ENCODE results near the gene KCNAB2.

Gene KCNAB2

GRCh38 chr1:6045561-6045960, at the start of gene KCNAB2:
KCNAB2 (plus strand) TSS chr1:6045888; CDS start chr1:6051537, 5,649 bp downstream.
- no peak for DNase-seq (ENCODE audit: low read depth)

- DNase-seq (ENCODE audit: low read depth) = no peak
Measured at GRCh38 chr1:5996641-5997270, 48.9 kb upstream of the KCNAB2 start.

GRCh38 chr1:5997316-5997715, 48.4 kb upstream of the KCNAB2 start:
- DNase-seq (ENCODE audit: low read depth) = no peak

- DNase-seq (ENCODE audit: low read depth) = no peak
Measured at GRCh38 chr1:5998051-5998905, 47.4 kb upstream of the KCNAB2 start.

GRCh38 chr1:5998906-5999301, 46.8 kb upstream of the KCNAB2 start:
- DNase-seq (ENCODE audit: low read depth) = no peak

GRCh38 chr1:5999711-6000443, 45.8 kb upstream of the KCNAB2 start:
- no peak for DNase-seq (ENCODE audit: low read depth)

GRCh38 chr1:6000444-6001288, 45.0 kb upstream of the KCNAB2 start:
- DNase-seq (ENCODE audit: low read depth) = no peak

GRCh38 chr1:6001992-6002576, 43.6 kb upstream of the KCNAB2 start:
- no peak for DNase-seq (ENCODE audit: low read depth)

- no peak for DNase-seq (ENCODE audit: low read depth)
Measured at GRCh38 chr1:6002714-6003501, 42.8 kb upstream of the KCNAB2 start.

- DNase-seq (ENCODE audit: low read depth) = no peak
Measured at GRCh38 chr1:6003568-6004411, 41.9 kb upstream of the KCNAB2 start.

GRCh38 chr1:6004412-6005123, 41.1 kb upstream of the KCNAB2 start:
- no peak for DNase-seq (ENCODE audit: low read depth)

GRCh38 chr1:6005276-6005917, 40.3 kb upstream of the KCNAB2 start:
- DNase-seq (ENCODE audit: low read depth) = no peak

- DNase-seq (ENCODE audit: low read depth) = no peak
Measured at GRCh38 chr1:6006882-6007281, 38.8 kb upstream of the KCNAB2 start.

GRCh38 chr1:6007318-6008083, 38.2 kb upstream of the KCNAB2 start:
- no peak for DNase-seq (ENCODE audit: low read depth)

- DNase-seq (ENCODE audit: low read depth) = no peak
Measured at GRCh38 chr1:6008084-6008415, 37.6 kb upstream of the KCNAB2 start.

- DNase-seq (ENCODE audit: low read depth) = no peak
Measured at GRCh38 chr1:6008696-6009095, 37.0 kb upstream of the KCNAB2 start.

GRCh38 chr1:6009120-6010040, 36.3 kb upstream of the KCNAB2 start:
- no peak for DNase-seq (ENCODE audit: low read depth)

Measured in HS-27A (cell line).